Neuronal stem cell (in vitro differentiated cells): Measurements from ENCODE around the gene TBC1D22A.

ENCODE experiments used
- DNase-seq: peaks from one replicate; pipeline ENCODE4 v3.0.0-alpha.2; 2013; ENCODE audit warnings: low spot score
- H2AFZ ChIP-seq: one replicate; pipeline ENCODE4 v1.6.1; 2013; ENCODE audit warnings: mild to moderate bottlenecking, low read length, inconsistent platforms
- H2AK5ac ChIP-seq: 2 replicates; pipeline ENCODE4 v1.6.1; 2013; ENCODE audit warnings: low read depth, mild to moderate bottlenecking, inconsistent platforms, low read length, moderate library complexity, mixed read lengths
- H2BK120ac ChIP-seq: 2 replicates; pipeline ENCODE4 v1.6.1; 2013; ENCODE audit warnings: low read depth, mild to moderate bottlenecking, inconsistent platforms, low read length, moderate library complexity, mixed read lengths
- H2BK12ac ChIP-seq: one replicate; pipeline ENCODE4 v1.6.1; 2013; ENCODE audit warnings: low read length, inconsistent platforms
- H2BK15ac ChIP-seq: 2 replicates; pipeline ENCODE4 v1.6.1; 2013; ENCODE audit warnings: mild to moderate bottlenecking, low read length, inconsistent platforms, mixed read lengths
- H2BK5ac ChIP-seq: one replicate; pipeline ENCODE4 v1.6.1; 2013; ENCODE audit warnings: inconsistent platforms, mild to moderate bottlenecking, low read length, moderate library complexity
- H3K14ac ChIP-seq: one replicate; pipeline ENCODE4 v1.6.1; 2013; ENCODE audit warnings: low read length, inconsistent platforms
- H3K18ac ChIP-seq: 2 replicates; pipeline ENCODE4 v1.6.1; 2013; ENCODE audit warnings: low read length, inconsistent platforms
- H3K23ac ChIP-seq: 2 replicates; pipeline ENCODE4 v1.6.1; 2013; ENCODE audit warnings: low read depth, mild to moderate bottlenecking, mixed read lengths, low read length, inconsistent platforms; ENCODE audit not compliant: poor library complexity
- H3K27ac ChIP-seq: replicated peaks from 3 replicates; pipeline ENCODE4 v1.5.1; 2013; ENCODE audit warnings: low read length, inconsistent platforms
- H3K27me3 ChIP-seq, 3 experiments: 2 replicates each; pipeline ENCODE4 v1.6.1; 2013; ENCODE audit warnings: low read length in 3 of 3, mild to moderate bottlenecking in 2 of 3, inconsistent platforms in 1 of 3, low read depth in 1 of 3, mixed read lengths in 1 of 3, moderate library complexity in 1 of 3; ENCODE audit not compliant: control insufficient read depth in 3 of 3, insufficient read depth in 3 of 3
- H3K36me3 ChIP-seq, 2 donors: replicated peaks in 1 of 2; 2 replicates each; pipeline ENCODE4 v1.6.1; 2013; ENCODE audit warnings: low read length in 2 of 2; ENCODE audit not compliant: control insufficient read depth in 2 of 2, insufficient read depth in 2 of 2
- H3K4ac ChIP-seq: 2 replicates; pipeline ENCODE4 v1.6.1; 2013; ENCODE audit warnings: inconsistent platforms, mild to moderate bottlenecking, low read length, moderate library complexity
- H3K4me1 ChIP-seq, 2 donors: 1 replicate in 1 of 2; 2 replicates in 1 of 2; pipeline ENCODE4 v1.6.1; 2013; ENCODE audit warnings: low read length in 2 of 2, low read depth in 1 of 2; ENCODE audit not compliant: control insufficient read depth in 2 of 2, insufficient read depth in 1 of 2
- H3K4me2 ChIP-seq: one replicate; pipeline ENCODE4 v1.6.1; 2013; ENCODE audit warnings: mild to moderate bottlenecking, low read length, inconsistent platforms; ENCODE audit not compliant: insufficient read depth, poor library complexity, severe bottlenecking
- H3K4me3 ChIP-seq, 2 donors: 2 replicates each; pipeline ENCODE4 v1.5.1; 2013; ENCODE audit warnings: low read length in 2 of 2, mild to moderate bottlenecking in 2 of 2, inconsistent platforms in 1 of 2, moderate library complexity in 1 of 2
- H3K79me1 ChIP-seq: one replicate; pipeline ENCODE4 v1.6.1; 2013; ENCODE audit warnings: low read depth, mild to moderate bottlenecking, inconsistent platforms, low read length, moderate library complexity
- H3K9ac ChIP-seq: one replicate; pipeline ENCODE4 v1.6.1; 2013; ENCODE audit warnings: mild to moderate bottlenecking, low read depth, low read length, inconsistent platforms; ENCODE audit not compliant: poor library complexity
- H3K9me3 ChIP-seq, 2 donors: replicated peaks in 1 of 2; 2 replicates each; pipeline versions ENCODE3 to v1.6.1; 2013; ENCODE audit warnings: low read length in 2 of 2, mild to moderate bottlenecking in 2 of 2, inconsistent platforms in 1 of 2, low read depth in 1 of 2, mixed read lengths in 1 of 2, moderate library complexity in 1 of 2; ENCODE audit not compliant: control insufficient read depth in 2 of 2, insufficient read depth in 1 of 2
- H4K8ac ChIP-seq: one replicate; pipeline ENCODE4 v1.6.1; 2013; ENCODE audit warnings: low read depth, mild to moderate bottlenecking, inconsistent platforms, low read length, moderate library complexity
- H4K91ac ChIP-seq: one replicate; pipeline ENCODE4 v1.6.1; 2013; ENCODE audit warnings: low read length, low read depth, mild to moderate bottlenecking, inconsistent platforms; ENCODE audit not compliant: poor library complexity
- WGBS, 2 donors: extraction: QIAGEN DNeasy Blood & Tissue Kit; methylation state at CpG; one replicate each; pipeline ENCODE4 v1.1.7; 2013; ENCODE audit warnings: missing lambda C conversion rate in 2 of 2, mixed read lengths in 1 of 2; ENCODE audit not compliant: insufficient read length in 2 of 2, insufficient replicate concordance in 1 of 2; ENCODE audit errors: extremely low coverage in 2 of 2; 5-methylcytosine and 5-hydroxymethylcytosine counted together

The TBC1D22A gene

DNA sequence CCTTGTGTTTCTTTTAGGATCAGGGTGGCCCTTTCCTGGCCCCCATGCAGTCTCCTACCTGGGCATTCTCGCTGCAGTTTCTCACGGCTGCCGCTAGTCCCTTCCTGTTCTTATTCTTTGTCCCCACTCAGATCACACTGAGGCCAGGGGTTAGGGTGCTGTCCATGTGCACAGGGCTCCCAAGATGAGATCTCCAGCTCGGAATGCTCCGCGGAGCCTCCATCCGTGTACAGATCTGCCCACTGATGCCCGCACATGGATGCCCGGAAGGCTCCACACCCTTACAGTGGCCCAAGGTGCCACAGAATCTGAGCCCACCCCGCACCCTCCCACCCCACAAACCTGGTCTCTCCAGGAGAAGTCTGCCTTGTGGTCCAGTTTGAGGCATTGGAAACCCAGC is 457.3 kb downstream of the TBC1D22A start:
- H3K4me1 ChIP-seq: peaks cover 0 to 1% of the 10 kb centered on the region in 2 donors
- H3K14ac ChIP-seq: peak overlapping the region; percentile 63
- no peak overlapping the region for H2AFZ ChIP-seq
- H3K23ac ChIP-seq: no peak overlapping the region
- no peak overlapping the region for H2BK5ac ChIP-seq
- no peaks in the 10 kb centered on the region for H3K36me3 ChIP-seq
- no peak overlapping the region for H3K27ac ChIP-seq
- H3K4me2 ChIP-seq: no peak overlapping the region
- no peaks in the 10 kb centered on the region for H3K79me1 ChIP-seq
- WGBS, 2 donors: no CpG with 5 or more reads among the region's 10 CpGs
- H3K4me3 ChIP-seq: no peak overlapping the region
- H3K18ac ChIP-seq: no peak overlapping the region
- no peaks in the 10 kb centered on the region for H3K27me3 ChIP-seq
- no peak overlapping the region for H4K91ac ChIP-seq
- H4K8ac ChIP-seq: no peak overlapping the region
- H3K4ac ChIP-seq: no peak overlapping the region
- no peak overlapping the region for H2BK12ac ChIP-seq
- no peak overlapping the region for H3K9ac ChIP-seq
- H2BK120ac ChIP-seq: no peak overlapping the region
- DNase-seq: no peak
- peaks cover 0 to 33% of the 10 kb centered on the region in 2 donors for H3K9me3 ChIP-seq
- no peak overlapping the region for H2BK15ac ChIP-seq
- H2AK5ac ChIP-seq: no peak overlapping the region

DNA sequence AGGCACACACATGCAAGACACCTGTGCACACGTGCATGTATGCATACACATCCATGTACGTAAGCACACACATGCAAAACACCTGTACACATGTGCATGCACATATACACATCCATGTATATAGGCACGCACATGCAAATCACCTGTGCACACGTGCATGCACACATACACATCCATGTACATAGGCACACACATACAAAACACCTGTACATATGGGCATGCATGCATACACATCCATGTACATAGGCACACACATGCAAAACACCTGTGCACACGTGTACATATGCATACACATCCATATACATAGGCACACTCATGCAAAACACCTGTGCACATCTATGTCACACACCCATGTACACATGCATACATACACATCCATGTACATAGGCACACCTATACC is 458.3 kb downstream of the TBC1D22A start:
- H3K4ac ChIP-seq: no peak overlapping the region
- H3K4me2 ChIP-seq: no peak overlapping the region
- no peak overlapping the region for H3K18ac ChIP-seq
- no peak overlapping the region for H4K8ac ChIP-seq
- H3K27me3 ChIP-seq: no peaks in the 10 kb centered on the region
- no peak overlapping the region for H3K9ac ChIP-seq
- H3K79me1 ChIP-seq: no peaks in the 10 kb centered on the region
- H2BK120ac ChIP-seq: no peak overlapping the region
- peaks cover 0 to 1% of the 10 kb centered on the region in 2 donors for H3K4me1 ChIP-seq
- no peak overlapping the region for H2AK5ac ChIP-seq
- WGBS, 2 donors: no CpG with 5 or more reads among the region's 5 CpGs
- no peak overlapping the region for H2BK12ac ChIP-seq
- H2BK15ac ChIP-seq: no peak overlapping the region
- H3K36me3 ChIP-seq: no peaks in the 10 kb centered on the region
- peaks cover 0 to 39% of the 10 kb centered on the region in 2 donors for H3K9me3 ChIP-seq
- H3K14ac ChIP-seq: no peak overlapping the region
- H2BK5ac ChIP-seq: no peak overlapping the region
- no peak overlapping the region for H3K27ac ChIP-seq
- H3K23ac ChIP-seq: no peak overlapping the region
- H2AFZ ChIP-seq: no peak overlapping the region
- peak overlapping the region in 1 of 2 donors; percentile 74 for H3K4me3 ChIP-seq
- no peak overlapping the region for H4K91ac ChIP-seq
- no peak for DNase-seq

DNA sequence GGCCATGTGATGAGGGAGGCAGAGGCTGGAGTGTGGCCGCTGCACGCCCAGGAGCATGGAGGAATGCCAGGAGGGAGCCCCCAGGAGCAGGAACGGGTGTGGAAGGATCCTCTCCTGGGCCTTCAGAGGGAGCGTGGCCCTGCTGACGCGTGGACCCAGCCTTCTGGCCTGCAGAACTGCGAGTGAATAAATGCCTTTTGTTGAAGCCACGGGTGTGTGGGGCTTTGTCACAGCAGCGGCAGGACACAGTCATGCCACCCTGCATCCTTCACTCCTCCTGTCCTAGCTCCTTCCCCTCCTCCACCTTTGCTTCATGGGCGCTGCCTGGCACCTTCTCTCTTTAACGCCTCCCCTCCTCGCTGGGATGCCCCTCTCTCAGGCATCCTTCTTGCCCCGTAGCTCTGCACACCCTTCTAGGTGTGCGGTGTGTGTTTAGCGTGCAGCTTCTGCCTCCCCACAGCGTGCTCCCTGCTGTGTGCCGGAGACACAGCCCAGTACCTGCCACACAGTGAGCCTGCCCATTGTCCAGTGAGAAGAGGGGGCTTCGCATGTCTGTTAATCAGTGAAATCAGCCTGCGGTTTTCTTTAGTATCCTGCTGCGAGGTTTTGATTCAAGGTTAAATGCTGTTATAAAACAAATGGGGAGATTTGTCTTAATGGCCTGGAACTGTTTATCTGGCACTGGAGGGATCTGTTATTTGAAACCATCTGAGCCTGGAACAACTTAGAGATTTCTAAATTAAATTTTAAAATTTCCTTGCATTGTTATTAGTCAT is 459.6 kb downstream of the TBC1D22A start:
- H3K27me3 ChIP-seq: no peaks in the 10 kb centered on the region
- H4K91ac ChIP-seq: no peak overlapping the region
- no peak for DNase-seq
- H2AK5ac ChIP-seq: no peak overlapping the region
- no peak overlapping the region for H3K4me2 ChIP-seq
- peak overlapping the region in 1 of 2 donors; percentile 50 for H3K4me3 ChIP-seq
- H2BK15ac ChIP-seq: no peak overlapping the region
- H3K14ac ChIP-seq: no peak overlapping the region
- H3K9me3 ChIP-seq: peaks cover 0 to 42% of the 10 kb centered on the region in 2 donors
- peak overlapping the region; percentile 24 for H3K9ac ChIP-seq
- H2AFZ ChIP-seq: no peak overlapping the region
- no peaks in the 10 kb centered on the region for H3K79me1 ChIP-seq
- no peak overlapping the region for H3K18ac ChIP-seq
- no peak overlapping the region for H2BK5ac ChIP-seq
- no peak overlapping the region for H3K27ac ChIP-seq
- H3K36me3 ChIP-seq: no peaks in the 10 kb centered on the region
- H4K8ac ChIP-seq: no peak overlapping the region
- no CpG with 5 or more reads among the region's 20 CpGs for WGBS, 2 donors
- H3K4ac ChIP-seq: no peak overlapping the region
- peaks cover 0 to 1% of the 10 kb centered on the region in 2 donors for H3K4me1 ChIP-seq
- H2BK120ac ChIP-seq: no peak overlapping the region
- no peak overlapping the region for H3K23ac ChIP-seq
- H2BK12ac ChIP-seq: no peak overlapping the region
